Measurements from ENCODE around the gene SAG. TPM values are rescaled to one million over a fixed set of nuclear protein-coding genes. Genes with fewer than 3 reads are reported as not detected.

SAG gene
- total and polyA plus RNA-seq, 7 donors = not detected

DNA sequence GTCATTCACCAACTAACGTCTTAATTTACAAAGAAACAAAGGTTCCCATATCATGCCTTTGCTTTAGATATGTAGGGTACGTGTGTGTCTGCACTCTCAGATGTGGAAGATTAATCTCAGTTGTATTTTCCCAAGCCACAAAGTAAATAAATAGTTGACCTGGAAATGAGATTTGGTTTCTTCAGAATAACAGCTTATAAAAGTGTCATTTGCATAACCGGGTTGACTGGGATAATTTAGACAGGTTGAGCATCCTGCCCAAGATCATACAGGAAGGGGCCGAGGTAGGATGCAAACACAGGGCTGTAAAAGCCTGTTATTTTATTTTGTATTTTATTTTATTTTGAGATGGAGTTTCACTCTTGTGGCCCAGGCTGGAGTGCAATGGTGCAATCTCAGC lies 36.7 kb upstream of the SAG start:
- Histone ChIP-seq H3K27ac (no peak overlapping the region), H3K36me3 (peaks cover 25 to 99% (median 53%) of the 10 kb centered on the region in 4 donors), H3K4me1 (no peaks in the 10 kb centered on the region), H3K4me3 (no peak overlapping the region), H3K9me3 (no peaks in the 10 kb centered on the region), H3K27me3 (no peaks in the 10 kb centered on the region)
- intact Hi-C loops (cut with DNase I) = no loop called here
- no peak for TF ChIP-seq POLR2AphosphoS5 (IDR thresholded peaks at IDR 0.05)
- TF ChIP-seq POLR2A (IDR thresholded peaks at IDR 0.05) = no peak
- TF ChIP-seq, protein P1, sequence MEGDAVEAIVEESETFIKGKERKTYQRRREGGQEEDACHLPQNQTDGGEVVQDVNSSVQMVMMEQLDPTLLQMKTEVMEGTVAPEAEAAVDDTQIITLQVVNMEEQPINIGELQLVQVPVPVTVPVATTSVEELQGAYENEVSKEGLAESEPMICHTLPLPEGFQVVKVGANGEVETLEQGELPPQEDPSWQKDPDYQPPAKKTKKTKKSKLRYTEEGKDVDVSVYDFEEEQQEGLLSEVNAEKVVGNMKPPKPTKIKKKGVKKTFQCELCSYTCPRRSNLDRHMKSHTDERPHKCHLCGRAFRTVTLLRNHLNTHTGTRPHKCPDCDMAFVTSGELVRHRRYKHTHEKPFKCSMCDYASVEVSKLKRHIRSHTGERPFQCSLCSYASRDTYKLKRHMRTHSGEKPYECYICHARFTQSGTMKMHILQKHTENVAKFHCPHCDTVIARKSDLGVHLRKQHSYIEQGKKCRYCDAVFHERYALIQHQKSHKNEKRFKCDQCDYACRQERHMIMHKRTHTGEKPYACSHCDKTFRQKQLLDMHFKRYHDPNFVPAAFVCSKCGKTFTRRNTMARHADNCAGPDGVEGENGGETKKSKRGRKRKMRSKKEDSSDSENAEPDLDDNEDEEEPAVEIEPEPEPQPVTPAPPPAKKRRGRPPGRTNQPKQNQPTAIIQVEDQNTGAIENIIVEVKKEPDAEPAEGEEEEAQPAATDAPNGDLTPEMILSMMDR (IDR thresholded peaks at IDR 0.05) = no peak
- TF ChIP-seq EP300 (IDR thresholded peaks at IDR 0.05) = no peak
- WGBS, 2 donors = 57 to 70% methylated on average over 4 of the region's 4 CpGs
- no peak for DNase-seq

DNA sequence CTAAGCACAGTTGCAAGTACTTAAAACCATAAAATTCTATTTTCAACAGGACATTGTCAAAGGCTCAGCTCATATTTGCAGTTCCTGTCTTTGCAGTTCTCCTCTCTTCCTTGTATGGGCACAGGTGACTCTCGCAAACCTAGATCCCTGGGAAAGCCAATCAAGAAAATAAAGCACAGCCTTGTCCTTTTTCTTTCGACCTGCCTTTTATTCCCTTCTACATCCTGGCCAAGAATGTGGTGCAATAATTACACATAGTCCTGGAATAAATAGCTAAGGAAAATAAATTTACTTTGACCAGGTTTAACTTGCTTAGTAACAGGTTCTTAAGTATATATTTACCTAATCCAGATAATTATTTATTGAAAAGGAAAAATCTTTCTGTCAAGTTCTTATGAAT lies 35.9 kb upstream of the SAG start:
- H3K4me1 ChIP-seq = no peaks in the 10 kb centered on the region
- peaks cover 30 to 99% (median 54%) of the 10 kb centered on the region in 4 donors for H3K36me3 ChIP-seq
- WGBS, 2 donors = 40 to 87% methylated on average over 2 of the region's 2 CpGs
- H3K27me3 ChIP-seq = no peaks in the 10 kb centered on the region
- no peak overlapping the region for H3K4me3 ChIP-seq
- no peak for DNase-seq
- intact Hi-C loops (cut with DNase I) = no loop called here
- TF ChIP-seq POLR2A (IDR thresholded peaks at IDR 0.05) (no peak), EP300 (IDR thresholded peaks at IDR 0.05) (no peak), POLR2AphosphoS5 (IDR thresholded peaks at IDR 0.05) (no peak)
- TF ChIP-seq, protein P1 (IDR thresholded peaks at IDR 0.05) = no peak
- no peaks in the 10 kb centered on the region for H3K9me3 ChIP-seq
- no peak overlapping the region for H3K27ac ChIP-seq

DNA sequence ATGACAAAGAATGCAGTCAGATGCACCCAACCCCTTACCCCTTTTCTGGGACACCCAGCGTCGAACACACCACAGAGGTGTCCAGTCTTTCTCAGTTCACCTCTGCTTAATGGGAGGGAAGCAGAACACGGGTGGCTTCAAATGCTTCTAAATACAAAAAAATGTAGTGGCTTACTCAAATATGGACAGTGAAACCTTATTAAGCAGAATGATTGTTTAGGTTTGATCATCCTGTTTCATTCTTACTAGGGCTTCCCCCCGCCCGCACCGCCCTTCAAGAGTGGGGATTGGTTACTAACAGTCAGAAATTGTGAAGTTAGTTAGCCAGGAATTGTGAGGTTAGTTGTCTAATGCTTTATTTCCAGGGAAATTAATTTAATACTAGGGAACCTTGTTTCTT lies 34.5 kb upstream of the SAG start:
- Histone ChIP-seq H3K27me3 (no peaks in the 10 kb centered on the region), H3K4me1 (no peaks in the 10 kb centered on the region), H3K4me3 (no peak overlapping the region), H3K36me3 (peaks cover 28 to 99% (median 62%) of the 10 kb centered on the region in 4 donors), H3K27ac (no peak overlapping the region), H3K9me3 (no peaks in the 10 kb centered on the region)
- no peak for DNase-seq
- WGBS, 2 donors = 83 to 87% methylated on average over 6 of the region's 6 CpGs
- intact Hi-C loops (cut with DNase I) = no loop called here
- TF ChIP-seq POLR2A (IDR thresholded peaks at IDR 0.05) = no peak
- TF ChIP-seq, protein P1 (IDR thresholded peaks at IDR 0.05) = no peak
- no peak for TF ChIP-seq EP300 (IDR thresholded peaks at IDR 0.05)
- no peak for TF ChIP-seq POLR2AphosphoS5 (IDR thresholded peaks at IDR 0.05)

DNA sequence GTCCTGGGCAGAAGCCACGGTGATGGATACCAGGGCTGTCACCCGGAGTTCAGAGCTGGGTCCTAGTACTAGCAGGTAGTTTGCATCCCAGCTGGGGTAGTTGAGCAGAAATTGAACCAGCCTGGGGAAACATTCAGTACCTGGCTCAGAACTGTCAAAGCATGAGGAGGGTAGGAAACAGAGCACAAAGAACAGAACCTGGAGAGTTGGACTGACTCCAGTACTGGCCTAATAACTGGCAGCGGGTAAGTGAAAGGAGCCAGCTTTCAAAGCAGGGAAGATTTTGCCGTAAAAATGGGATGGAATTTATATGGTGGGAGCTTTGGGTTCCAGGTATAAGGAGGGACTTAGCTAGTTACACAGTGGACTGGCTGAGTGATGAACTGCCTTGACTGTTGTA lies 32.4 kb upstream of the SAG start:
- peaks cover 32 to 100% (median 70%) of the 10 kb centered on the region in 4 donors for H3K36me3 ChIP-seq
- 93 to 94% methylated on average over 4 of the region's 4 CpGs for WGBS, 2 donors
- TF ChIP-seq, protein P1 (IDR thresholded peaks at IDR 0.05) = no peak
- TF ChIP-seq POLR2AphosphoS5 (IDR thresholded peaks at IDR 0.05) = no peak
- no peak for TF ChIP-seq POLR2A (IDR thresholded peaks at IDR 0.05)
- TF ChIP-seq EP300 (IDR thresholded peaks at IDR 0.05) = no peak
- H3K4me1 ChIP-seq = no peaks in the 10 kb centered on the region
- no peak overlapping the region for H3K4me3 ChIP-seq
- no peak for DNase-seq
- no peaks in the 10 kb centered on the region for H3K27me3 ChIP-seq
- no peaks in the 10 kb centered on the region for H3K9me3 ChIP-seq
- H3K27ac ChIP-seq = no peak overlapping the region
- intact Hi-C loops (cut with DNase I) = no loop called here

DNA sequence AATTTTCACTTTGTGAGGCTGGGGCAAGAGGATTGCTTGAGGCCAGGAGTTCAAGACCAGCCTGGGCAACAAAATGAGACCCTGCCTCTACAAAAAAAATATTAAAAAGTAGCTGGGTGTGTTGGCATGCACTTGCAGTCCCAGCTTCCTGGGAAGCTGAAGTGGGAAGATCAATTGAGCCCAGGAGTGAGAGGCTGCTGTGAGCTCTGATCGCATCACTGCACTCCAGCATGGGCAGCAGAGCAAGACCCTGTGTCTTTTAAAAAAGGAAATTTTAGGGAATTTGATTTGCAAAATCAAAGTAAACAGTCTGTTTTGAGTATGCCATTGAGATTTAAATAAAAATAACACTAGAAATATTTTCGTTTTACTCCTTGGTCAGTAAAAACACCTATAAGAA lies 28.7 kb upstream of the SAG start:
- H3K36me3 ChIP-seq = peaks cover 30 to 100% (median 68%) of the 10 kb centered on the region in 4 donors
- H3K9me3 ChIP-seq = no peaks in the 10 kb centered on the region
- H3K4me1 ChIP-seq = peaks cover 0 to 6% (median 0%) of the 10 kb centered on the region in 4 donors
- WGBS, 2 donors = 90 to 95% methylated on average over 2 of the region's 2 CpGs
- TF ChIP-seq POLR2AphosphoS5 (IDR thresholded peaks at IDR 0.05) = no peak
- TF ChIP-seq, protein P1 (IDR thresholded peaks at IDR 0.05) = no peak
- TF ChIP-seq EP300 (IDR thresholded peaks at IDR 0.05) = no peak
- no peak for TF ChIP-seq POLR2A (IDR thresholded peaks at IDR 0.05)
- H3K27me3 ChIP-seq = no peaks in the 10 kb centered on the region
- H3K4me3 ChIP-seq = no peak overlapping the region
- DNase-seq = no peak
- H3K27ac ChIP-seq = no peak overlapping the region
- intact Hi-C loops (cut with DNase I) = no loop called here
